NCI-H82 treated with DMSO at 0.1 percent for 48 hours (cell line): ENCODE results near the gene TBATA.

Experiments
- DNase-seq: peaks from one replicate; lab custom pipeline; 2025; ENCODE audit not compliant: unreplicated experiment; lab: John Stamatoyannopoulos, UW

Gene TBATA

GRCh38 chr10:70747192-70747965, 37.8 kb downstream of the TBATA start:
- DNase-seq: no peak

GRCh38 chr10:70745555-70745954, 39.6 kb downstream of the TBATA start:
- no peak for DNase-seq

GRCh38 chr10:70744617-70745143, 40.5 kb downstream of the TBATA start:
- DNase-seq: no peak

- no peak for DNase-seq
These were observed 41.3 kb downstream of the TBATA start for GRCh38 chr10:70743879-70744278.

GRCh38 chr10:70743430-70743788, 41.8 kb downstream of the TBATA start:
- no peak for DNase-seq

GRCh38 chr10:70742537-70743429, 42.4 kb downstream of the TBATA start:
- DNase-seq: no peak

- DNase-seq: no peak
These were observed 44.5 kb downstream of the TBATA start for GRCh38 chr10:70740406-70741288.

GRCh38 chr10:70738761-70739121, 46.4 kb downstream of the TBATA start:
- DNase-seq: no peak

GRCh38 chr10:70738006-70738760, 47.0 kb downstream of the TBATA start:
- no peak for DNase-seq

GRCh38 chr10:70737250-70737649, 47.9 kb downstream of the TBATA start:
- no peak for DNase-seq

GRCh38 chr10:70736525-70736924, 48.7 kb downstream of the TBATA start:
- no peak for DNase-seq

GRCh38 chr10:70735161-70735560, 50.0 kb downstream of the TBATA start:
- DNase-seq: no peak

GRCh38 chr10:70733051-70733450, 52.1 kb downstream of the TBATA start:
- no peak for DNase-seq

- no peak for DNase-seq
These were observed 52.6 kb downstream of the TBATA start for GRCh38 chr10:70732569-70732968.

- no peak for DNase-seq
These were observed 54.2 kb downstream of the TBATA start for GRCh38 chr10:70730955-70731354.

- DNase-seq: no peak
These were observed 55.3 kb downstream of the TBATA start for GRCh38 chr10:70729763-70730357.

- DNase-seq: no peak
These were observed 56.8 kb downstream of the TBATA start for GRCh38 chr10:70728328-70728727.

GRCh38 chr10:70726909-70727495, 58.2 kb downstream of the TBATA start:
- no peak for DNase-seq

GRCh38 chr10:70723771-70724170, 61.4 kb downstream of the TBATA start:
- DNase-seq: no peak
